GM21381 (cell line): Measurements from ENCODE around the gene VPS18.
A peak's percentile ranks its signal among the peaks of the same experiment; 100 is the strongest.

Source experiments
- ATAC-seq: cut with Tn5 transposase; IDR thresholded peaks from one replicate; pipeline ENCODE4 v1.9.1; 2021; ENCODE audit warnings: mild to moderate bottlenecking, moderate library complexity; ENCODE audit not compliant: unreplicated experiment

VPS18 gene

DNA sequence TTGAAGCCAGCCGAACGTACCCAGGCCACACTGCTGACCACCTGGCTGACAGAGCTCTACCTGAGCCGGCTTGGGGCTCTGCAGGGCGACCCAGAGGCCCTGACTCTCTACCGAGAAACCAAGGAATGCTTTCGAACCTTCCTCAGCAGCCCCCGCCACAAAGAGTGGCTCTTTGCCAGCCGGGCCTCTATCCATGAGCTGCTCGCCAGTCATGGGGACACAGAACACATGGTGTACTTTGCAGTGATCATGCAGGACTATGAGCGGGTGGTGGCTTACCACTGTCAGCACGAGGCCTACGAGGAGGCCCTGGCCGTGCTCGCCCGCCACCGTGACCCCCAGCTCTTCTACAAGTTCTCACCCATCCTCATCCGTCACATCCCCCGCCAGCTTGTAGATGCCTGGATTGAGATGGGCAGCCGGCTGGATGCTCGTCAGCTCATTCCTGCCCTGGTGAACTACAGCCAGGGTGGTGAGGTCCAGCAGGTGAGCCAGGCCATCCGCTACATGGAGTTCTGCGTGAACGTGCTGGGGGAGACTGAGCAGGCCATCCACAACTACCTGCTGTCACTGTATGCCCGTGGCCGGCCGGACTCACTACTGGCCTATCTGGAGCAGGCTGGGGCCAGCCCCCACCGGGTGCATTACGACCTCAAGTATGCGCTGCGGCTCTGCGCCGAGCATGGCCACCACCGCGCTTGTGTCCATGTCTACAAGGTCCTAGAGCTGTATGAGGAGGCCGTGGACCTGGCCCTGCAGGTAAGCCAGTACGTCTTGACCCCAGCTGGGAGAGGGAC, 6.2 kb downstream of the VPS18 start:
- ATAC-seq: no peak

DNA sequence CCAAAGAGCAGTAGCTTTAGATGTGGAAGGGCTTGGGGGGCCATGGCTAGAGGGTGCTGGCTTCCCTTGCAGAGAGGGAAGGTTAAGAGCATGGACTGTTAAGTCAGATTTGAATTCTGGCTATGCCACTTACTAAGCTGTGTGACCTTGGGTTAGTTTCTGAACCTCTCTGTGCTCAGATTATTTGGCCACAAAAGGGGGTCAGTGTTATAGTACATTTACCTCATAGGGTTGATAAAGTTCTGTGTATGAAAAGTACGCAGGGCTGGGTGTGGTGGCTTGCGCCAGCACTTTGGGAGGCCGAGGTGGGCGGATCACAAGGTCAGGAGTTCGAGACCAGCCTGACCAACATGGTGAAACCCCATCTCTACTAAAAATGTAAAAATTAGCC, 6.8 kb downstream of the VPS18 start:
- no peak for ATAC-seq

DNA sequence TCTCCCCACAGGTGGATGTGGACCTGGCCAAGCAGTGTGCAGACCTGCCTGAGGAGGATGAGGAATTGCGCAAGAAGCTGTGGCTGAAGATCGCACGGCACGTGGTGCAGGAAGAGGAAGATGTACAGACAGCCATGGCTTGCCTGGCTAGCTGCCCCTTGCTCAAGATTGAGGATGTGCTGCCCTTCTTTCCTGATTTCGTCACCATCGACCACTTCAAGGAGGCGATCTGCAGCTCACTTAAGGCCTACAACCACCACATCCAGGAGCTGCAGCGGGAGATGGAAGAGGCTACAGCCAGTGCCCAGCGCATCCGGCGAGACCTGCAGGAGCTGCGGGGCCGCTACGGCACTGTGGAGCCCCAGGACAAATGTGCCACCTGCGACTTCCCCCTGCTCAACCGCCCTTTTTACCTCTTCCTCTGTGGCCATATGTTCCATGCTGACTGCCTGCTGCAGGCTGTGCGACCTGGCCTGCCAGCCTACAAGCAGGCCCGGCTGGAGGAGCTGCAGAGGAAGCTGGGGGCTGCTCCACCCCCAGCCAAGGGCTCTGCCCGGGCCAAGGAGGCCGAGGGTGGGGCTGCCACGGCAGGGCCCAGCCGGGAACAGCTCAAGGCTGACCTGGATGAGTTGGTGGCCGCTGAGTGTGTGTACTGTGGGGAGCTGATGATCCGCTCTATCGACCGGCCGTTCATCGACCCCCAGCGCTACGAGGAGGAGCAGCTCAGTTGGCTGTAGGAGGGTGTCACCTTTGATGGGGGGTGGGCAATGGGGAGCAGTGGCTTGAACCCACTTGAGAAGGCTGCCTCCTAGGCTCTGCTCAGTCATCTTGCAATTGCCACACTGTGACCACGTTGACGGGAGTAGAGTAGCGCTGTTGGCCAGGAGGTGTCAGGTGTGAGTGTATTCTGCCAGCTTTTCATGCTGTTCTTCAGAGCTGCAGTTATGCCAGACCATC, 8.6 kb downstream of the VPS18 start:
- no peak for ATAC-seq

DNA sequence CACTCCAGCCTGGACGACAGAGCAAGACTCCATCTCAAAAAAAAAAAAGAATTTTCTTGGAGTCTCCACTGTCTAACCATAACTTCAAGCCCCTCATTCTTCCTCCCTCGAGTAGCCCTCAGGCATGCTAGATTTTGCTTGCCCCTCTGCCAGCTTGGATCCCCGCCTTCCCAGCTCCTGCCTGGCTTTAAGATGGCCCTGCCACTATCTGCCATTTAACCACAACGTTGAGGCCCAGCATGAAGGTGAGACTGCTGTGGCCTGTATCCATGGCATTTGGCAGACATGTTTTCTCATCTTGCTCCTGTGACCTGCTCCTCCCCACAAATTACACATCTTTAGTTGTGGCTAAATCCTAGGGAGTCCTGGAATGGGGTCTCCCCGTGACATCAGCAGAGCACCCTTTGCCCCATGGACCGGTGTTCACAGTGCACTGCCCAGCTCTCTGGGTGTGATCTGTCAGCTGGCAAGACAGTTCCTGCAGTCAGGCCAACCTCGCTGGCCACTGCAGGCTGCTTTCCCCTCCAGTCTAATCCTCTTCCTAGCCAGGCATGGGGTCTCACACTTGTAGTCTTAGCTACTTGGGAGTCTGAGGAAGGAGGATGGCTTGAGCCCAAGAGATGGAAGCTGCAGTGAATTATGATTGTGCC, 10.4 kb downstream of the VPS18 start:
- ATAC-seq: no peak

DNA sequence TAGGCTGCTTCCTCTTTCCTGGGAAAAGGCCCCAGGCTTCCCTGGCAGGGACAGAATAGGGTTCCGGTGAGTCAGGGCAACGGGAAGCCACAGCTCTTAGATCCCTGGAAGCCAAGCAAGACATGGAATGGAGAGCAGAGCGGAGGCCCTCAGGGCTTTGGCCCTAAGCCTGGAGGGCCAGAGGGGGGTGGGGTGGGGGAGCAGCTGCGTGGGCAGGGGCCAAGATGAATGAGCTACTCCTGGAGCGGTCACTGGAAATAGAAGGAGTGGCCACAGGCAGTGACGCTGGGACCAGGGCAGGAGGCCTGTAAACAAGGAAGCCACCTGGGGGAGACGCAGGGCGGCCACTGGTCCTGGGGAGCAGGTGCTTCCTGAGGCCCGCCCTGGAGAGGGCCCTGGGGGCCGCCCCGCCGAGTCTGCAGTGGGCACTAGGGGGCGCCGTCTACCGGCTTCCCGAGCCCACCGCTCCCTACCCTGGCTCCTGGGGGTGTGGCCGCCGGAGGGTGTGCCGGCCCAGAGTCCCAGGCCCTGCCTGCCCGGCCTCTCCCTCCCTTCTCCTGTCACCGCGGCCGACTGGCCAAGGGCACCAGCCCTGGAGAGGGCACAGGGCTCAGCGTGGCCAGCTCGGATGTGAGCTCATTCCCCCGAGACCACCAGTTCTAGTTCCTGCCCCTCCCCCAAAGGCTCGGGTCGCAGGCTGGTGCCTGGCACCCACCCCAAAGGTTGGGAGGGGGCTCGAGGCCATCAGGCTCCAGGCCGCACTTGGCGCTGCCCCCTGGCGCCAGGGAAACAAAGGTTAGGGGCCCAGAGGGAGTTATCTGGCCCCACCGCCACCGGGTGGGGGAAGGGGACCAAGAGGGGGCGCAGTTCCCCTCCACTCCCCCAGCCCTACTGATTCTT, 12.1 kb downstream of the VPS18 start:
- ATAC-seq: peak; percentile 77

DNA sequence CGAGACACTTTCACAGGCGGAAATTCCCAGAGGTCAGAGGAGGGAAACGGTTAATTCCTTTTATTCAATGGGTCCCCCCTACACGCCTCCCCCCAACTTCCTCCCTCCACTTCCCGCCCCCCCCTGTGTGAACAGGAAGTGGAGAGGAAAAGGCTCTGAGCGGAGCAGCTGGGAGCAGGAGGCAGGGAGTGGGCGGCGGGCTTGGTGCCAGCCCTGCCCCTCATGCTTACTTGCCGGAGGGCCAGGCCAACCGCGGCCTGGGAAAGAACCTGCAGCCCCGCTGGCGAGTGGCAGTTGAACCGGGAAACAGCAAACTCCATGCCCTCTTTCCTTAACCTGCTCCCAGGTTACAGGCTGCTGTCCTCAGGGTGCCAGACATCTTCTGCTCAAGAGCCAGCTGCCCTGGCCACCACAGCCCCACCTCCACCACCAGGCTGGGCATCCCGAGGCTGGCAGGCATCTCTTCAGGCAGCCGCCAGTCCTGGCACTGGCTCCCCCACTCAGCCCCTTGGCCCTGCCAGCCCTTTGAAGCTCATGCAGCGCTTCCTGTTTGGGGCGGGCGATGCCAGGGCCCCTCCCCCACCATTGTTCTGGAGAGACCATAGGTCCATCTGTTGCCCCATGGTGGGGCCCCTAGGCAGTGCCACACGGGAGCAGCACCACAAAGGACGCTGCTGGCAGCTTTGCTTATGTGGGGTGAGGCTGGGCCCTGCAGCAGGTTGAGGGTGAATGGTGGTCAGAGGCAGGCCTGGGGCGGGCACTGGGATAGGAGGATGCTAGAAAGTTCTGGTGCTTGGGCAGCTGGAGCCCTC, 12.9 kb downstream of the VPS18 start:
- no peak for ATAC-seq

DNA sequence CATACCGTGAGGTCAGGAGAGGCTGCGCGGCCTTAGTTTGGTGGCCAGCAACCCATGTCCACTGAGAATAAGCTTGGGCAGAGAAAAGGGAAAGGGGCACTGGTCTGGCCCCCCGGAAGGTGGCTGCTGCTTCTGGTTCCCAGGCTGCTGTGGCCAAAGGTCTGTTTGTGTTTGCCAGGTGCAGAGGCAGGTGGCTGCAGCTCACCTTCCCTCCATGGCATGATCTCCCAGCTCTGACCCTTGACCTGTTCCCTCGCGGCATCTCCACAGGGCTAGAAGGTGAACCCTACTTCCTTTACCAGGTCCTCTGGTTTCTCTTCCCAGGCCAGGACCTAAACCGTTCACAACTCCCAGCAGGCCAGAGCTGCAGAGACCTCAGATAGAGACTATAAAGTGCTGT, 13.8 kb downstream of the VPS18 start:
- ATAC-seq: no peak

DNA sequence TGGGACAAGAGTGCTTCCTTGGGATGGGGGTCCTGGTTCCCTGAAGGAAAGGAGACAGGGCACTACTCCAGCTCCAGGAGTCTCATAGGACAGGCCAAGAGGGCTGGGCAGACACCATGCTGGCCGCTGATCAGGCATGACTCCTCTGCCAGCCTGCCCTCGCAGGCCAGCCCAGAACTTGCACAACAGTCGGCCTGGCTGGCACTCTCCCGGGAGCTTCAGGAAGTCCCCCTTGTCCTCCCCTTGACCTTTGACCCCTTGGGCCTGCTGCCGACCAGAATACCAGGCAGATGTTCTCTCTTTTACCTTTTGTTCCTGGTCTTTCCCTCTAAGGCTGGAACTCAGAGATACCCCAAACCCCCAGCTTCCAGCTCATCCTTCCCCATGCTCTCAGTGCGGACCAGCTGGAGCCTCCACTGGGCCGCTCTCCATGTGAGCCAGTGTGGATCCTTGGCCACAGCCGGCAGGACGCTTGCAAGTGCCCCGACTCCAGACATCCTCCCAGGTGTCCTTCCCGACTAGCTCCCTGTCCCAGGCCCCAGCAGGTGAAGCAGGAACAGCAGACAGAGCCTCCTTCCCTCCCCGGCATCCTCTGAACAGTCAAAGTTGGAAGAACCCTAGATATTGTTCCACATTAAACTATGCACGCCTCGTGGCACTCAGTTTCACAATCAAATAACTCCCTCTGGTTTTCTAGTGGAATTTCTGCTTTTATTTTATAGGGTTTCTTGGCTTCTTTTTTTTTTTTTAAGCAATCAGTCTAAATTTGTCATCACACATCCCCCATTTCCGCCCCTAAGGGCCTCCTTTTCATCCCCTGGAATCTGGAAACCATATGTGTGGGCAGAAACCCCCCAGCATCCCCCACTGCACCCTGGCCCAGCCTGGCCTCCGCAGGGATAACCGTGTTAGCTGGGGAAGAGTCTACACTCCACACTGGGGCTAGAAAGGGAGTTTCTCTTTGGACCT, 15.7 kb downstream of the VPS18 start:
- no peak for ATAC-seq

DNA sequence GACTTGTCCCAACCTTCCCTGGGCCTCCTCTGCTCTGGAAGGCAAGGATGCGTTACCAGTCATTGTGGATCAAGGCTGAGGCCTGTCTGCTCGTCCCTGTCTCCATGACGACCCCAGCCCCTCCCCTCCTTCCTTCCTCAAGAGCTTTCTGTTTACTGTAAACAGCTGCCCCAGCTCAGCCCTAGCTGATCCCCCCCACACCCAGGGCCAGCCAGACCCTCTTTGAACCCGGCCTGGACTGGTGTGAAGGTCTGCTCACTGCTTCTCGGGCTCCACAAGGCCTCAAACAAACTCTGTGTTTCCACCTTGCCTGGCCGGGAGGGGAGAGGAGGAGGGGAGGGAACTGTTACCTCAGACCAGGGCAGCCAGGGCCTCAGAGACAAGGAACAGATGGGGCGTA, 16.9 kb downstream of the VPS18 start:
- ATAC-seq: no peak

DNA sequence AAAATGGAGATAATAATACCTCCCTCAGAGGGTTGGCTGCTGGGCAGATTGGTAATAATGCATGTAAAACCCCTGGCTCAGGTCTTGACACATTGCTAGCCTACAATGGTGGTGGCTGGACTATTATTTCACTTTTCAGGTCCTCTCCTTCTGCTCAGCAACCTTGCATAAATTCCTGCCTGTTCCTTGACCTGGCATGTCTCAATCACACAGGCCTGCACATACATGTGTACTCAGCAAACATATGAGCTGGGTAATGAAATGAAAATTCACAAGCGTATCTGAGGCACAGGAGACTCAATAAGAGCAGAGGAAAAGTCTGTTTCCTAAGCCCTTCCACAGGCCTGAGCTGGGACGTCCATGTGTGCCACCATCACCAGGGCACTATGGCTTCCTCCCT, 17.4 kb downstream of the VPS18 start:
- ATAC-seq: no peak

DNA sequence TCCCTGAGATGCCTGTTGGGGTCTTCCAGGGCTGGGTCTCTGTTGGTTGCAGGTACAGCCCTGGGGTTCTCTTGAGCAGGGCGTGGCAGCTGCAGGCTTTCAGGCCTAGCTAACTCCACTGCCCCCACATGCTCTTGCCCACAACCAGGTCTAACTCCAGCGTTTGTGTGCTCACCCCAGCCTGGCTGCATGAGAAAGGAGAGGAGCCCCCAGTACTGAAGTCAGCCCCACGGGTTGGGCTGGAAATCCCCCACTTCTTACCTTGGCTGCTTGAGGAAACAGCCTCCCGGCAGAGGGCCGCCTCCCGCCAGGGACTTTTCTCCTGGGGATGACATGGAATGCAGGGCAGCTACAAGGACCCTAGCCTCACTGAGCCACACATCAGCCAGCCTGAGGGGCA, 18.2 kb downstream of the VPS18 start:
- no peak for ATAC-seq

DNA sequence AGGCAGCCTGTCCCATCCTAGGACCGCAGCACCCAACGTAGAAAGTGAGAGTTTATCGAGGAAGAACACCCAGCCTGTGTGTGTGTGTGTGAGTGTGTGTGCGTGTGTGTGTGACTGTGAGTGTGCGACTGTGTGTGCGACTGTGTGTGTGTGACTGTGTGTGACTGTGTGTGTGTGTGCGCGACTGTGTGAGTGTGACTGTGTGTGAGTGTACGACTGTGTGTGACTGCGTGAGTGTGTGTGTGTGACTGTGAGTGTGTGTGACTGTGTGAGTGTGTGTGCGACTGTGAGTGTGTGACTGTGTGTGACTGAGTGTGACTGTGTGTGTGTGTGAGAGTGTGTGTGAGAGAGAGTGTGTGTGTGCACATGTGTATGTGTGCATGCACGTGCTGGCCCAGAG, 19.8 kb downstream of the VPS18 start:
- ATAC-seq: no peak

DNA sequence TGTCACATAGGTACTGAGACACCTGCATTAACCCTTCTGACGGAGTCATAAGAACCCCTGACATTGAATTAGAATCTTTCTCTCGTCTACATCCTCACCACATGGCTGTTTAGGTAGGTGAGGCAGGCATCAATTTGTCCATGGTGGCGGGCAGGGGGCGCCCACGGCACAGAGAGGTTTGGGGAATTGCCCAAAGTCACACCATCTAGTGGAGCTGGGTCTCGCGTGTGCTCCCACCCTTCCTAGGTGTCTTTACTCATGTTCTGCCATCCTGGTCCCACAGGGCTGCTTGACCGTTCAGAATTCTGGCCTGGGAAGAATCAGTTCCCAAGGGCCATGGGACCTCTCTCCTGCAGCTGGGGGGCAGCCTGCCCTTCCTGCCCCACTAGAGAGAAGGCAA, 20.2 kb downstream of the VPS18 start:
- no peak for ATAC-seq

DNA sequence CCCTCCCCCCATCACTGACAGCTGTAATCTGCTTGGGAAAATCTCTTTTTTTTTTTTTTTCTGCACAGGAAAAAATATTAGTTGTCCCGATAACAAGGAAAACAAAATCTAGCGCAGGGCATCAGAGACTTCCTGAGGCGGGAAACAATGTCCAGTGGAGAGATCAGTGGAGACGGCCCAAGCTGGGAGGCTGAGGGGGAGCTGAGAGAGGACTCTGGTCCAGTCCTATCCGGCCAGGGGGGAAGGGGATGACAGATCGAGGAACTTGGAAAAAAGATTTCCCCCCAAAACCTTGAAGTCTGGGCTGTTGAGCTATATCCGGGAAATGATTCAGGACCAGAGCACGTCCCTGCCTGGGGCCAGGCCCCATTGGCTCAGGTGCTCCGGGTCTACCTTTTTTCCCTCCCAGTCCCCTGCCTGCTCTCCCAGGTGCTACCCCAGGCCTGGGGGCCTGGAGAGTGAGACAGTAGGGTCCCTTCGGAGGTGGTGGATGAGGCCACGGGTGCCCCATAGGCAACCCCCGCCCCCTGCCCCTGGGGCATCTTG, 20.9 kb downstream of the VPS18 start:
- no peak for ATAC-seq

DNA sequence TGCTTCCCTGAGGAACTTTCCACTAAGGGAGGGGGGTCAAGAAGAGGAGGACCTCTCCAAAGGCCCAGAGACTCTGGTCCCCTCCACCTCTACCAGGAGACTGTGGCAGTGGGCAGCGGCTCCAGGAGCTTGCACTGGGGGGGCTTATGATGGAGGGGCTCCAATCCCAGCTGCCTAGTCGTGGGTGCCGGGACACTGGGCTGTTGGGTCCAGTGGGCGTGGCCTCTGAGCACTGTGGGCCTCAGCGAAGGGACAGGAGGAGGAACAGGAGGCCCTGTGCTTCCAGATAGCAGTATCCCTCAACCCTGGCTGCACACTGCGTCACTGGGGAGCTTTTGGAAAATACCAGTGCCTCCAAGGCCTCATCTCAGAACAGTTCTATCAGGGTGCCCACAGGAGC, 21.4 kb downstream of the VPS18 start:
- no peak for ATAC-seq

DNA sequence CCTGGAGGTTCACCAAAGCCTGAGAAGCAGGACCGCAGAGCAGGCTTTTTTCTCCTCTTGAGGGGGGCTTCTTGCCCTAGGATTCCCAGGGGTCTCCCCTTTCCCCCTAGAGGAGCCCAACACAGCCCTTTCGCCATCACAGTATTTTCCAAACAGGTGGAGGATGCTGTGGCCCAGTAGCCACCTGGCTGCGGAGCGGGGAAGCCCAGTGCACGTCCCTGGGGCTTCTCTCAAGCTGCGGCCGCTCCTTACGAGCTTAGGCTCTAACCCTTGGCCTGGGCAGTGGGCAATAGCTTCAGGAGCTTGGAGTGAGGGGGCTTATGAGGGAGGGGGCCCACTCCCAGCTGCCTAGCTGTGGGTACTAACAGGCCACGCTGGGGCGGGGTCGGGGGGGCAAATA, 23.3 kb downstream of the VPS18 start:
- ATAC-seq: no peak

DNA sequence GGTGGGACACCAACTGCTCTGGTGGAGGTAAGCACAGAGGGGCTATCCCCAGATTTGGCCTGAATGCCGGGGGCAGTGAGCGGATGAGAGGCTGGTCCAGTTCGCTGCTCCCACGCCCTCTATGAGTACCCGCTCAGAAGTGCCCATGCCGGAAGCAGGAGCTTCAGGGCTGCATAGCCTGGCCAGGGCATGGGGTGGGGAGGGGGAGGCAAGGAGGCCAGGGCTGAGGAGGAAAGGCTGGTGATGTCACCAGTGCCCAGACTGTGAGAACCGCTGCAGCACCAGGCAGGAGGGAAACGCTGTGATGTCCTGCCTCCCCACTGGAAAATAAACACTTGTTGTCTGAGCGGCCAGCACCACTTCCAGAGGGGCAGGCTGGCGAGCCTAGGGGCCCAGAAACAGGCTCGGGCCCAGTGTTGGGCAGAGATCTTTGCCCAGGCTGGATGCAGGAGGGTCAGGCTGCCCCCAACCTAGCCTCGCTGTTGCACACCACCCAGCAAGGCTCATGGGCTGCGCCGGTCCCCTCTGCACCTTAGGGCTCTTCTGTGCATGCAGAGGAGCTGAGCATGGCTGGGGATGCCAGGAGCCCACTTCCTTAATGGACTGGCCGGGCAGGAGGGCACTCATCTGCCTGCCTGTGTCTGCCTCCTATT, 24.0 kb downstream of the VPS18 start:
- no peak for ATAC-seq
